NCI-H69 (cell line): ENCODE measurements around the gene FAM131A.

ENCODE experiments used
- DNase-seq: peaks from one replicate; lab custom pipeline; 2025; lab: John Stamatoyannopoulos, UW

FAM131A gene

GRCh38 chr3:184357248-184358123, 20.1 kb downstream of the FAM131A start:
- DNase-seq = no peak

- no peak for DNase-seq
Observed at GRCh38 chr3:184358124-184358767, 20.8 kb downstream of the FAM131A start.

- DNase-seq = no peak
Observed at GRCh38 chr3:184358921-184359350, 21.5 kb downstream of the FAM131A start.

- no peak for DNase-seq
Observed at GRCh38 chr3:184359610-184360009, 22.2 kb downstream of the FAM131A start.

- DNase-seq = no peak
Observed at GRCh38 chr3:184360070-184360928, 22.9 kb downstream of the FAM131A start.

GRCh38 chr3:184360929-184361531, 23.6 kb downstream of the FAM131A start:
- peak; percentile 51 for DNase-seq

- peak; percentile 85 for DNase-seq
Observed at GRCh38 chr3:184361532-184361931, 24.1 kb downstream of the FAM131A start, which contains the start of the genes CLCN2 and POLR2H. Gene CLCN2, minus strand, starts transcription at chr3:184361605. Its CDS starts 126 bp downstream, at chr3:184361479. Gene POLR2H, plus strand, starts transcription at chr3:184361710. Its CDS starts 1,783 bp downstream, at chr3:184363493.

- DNase-seq = peak; percentile 80
Observed at GRCh38 chr3:184361932-184362667, 24.7 kb downstream of the FAM131A start.

- DNase-seq = peak; percentile 99
Observed at GRCh38 chr3:184362668-184363546, 25.5 kb downstream of the FAM131A start.

GRCh38 chr3:184366619-184367289, 29.4 kb downstream of the FAM131A start:
- DNase-seq = peak; percentile 45

- DNase-seq = no peak
Observed at GRCh38 chr3:184368116-184368515, 30.7 kb downstream of the FAM131A start.

- no peak for DNase-seq
Observed at GRCh38 chr3:184368586-184369183, 31.3 kb downstream of the FAM131A start.

- DNase-seq = peak; percentile 98
Observed at GRCh38 chr3:184371570-184372018, 34.2 kb downstream of the FAM131A start.

- no peak for DNase-seq
Observed at GRCh38 chr3:184372296-184372821, 35.0 kb downstream of the FAM131A start.

- no peak for DNase-seq
Observed at GRCh38 chr3:184372911-184373310, 35.5 kb downstream of the FAM131A start.

- no peak for DNase-seq
Observed at GRCh38 chr3:184373422-184373821, 36.0 kb downstream of the FAM131A start.

GRCh38 chr3:184375747-184376461, 38.5 kb downstream of the FAM131A start:
- no peak for DNase-seq

GRCh38 chr3:184377374-184377773, 40.0 kb downstream of the FAM131A start:
- peak; percentile 80 for DNase-seq
